Vagina (tissue), 2 donors: ENCODE measurements around the gene FHDC1. TPM values are rescaled to one million over a fixed set of nuclear protein-coding genes. Genes with fewer than 3 reads are reported as not detected.
A peak's percentile ranks its signal among the peaks of the same experiment; 100 is the strongest.

Source experiments
- DNase-seq, 2 donors: peaks; one replicate each; pipeline ENCODE4 v3.0.0-alpha.2; 2017; ENCODE audit errors: extremely low spot score in 2 of 2
- H3K27ac ChIP-seq: fragments of 200-600 bp; sonication (generic); one replicate; pipeline ENCODE4 v1.5.1; 2019
- H3K27me3 ChIP-seq: fragments of 200-600 bp; sonication (generic); one replicate; pipeline ENCODE4 v1.5.1; 2019
- H3K36me3 ChIP-seq, 2 donors: fragments of 200-600 bp; sonication (generic); one replicate each; pipeline ENCODE4 v1.5.1; 2017 to 2019
- H3K4me1 ChIP-seq: fragments of 200-600 bp; sonication (generic); one replicate; pipeline ENCODE4 v1.5.1; 2019
- H3K4me3 ChIP-seq, 2 donors: fragments of 200-600 bp; sonication (generic); 1 replicate in 1 of 2; 2 replicates in 1 of 2; pipeline ENCODE4 v1.5.1; 2016 to 2019
- H3K9me3 ChIP-seq: fragments of 200-600 bp; sonication (generic); one replicate; pipeline ENCODE4 v1.5.1; 2019
- CTCF ChIP-seq, 3 experiments: fragments of 450-650 bp in 2 of 3; fragments of 200-600 bp in 1 of 3; sonication (generic) in 1 of 3; IDR thresholded peaks; one replicate each; pipeline ENCODE4 v1.5.1; 2017 to 2019; ENCODE audit warnings: antibody characterized with exemption in 3 of 3, mild to moderate bottlenecking in 2 of 3, moderate library complexity in 2 of 3
- POLR2A ChIP-seq, 2 donors: fragments of 450-650 bp; IDR thresholded peaks; one replicate each; pipeline ENCODE4 v1.6.1; 2017; ENCODE audit warnings: antibody characterized with exemption in 2 of 2, mild to moderate bottlenecking in 2 of 2, moderate library complexity in 2 of 2
- POLR2AphosphoS5 ChIP-seq, 2 donors: sonication (generic); formaldehyde crosslinking; IDR thresholded peaks; one replicate each; pipeline ENCODE4 v1.9.0; 2017; ENCODE audit warnings: antibody characterized with exemption in 2 of 2, mild to moderate bottlenecking in 2 of 2, low read depth in 1 of 2; ENCODE audit not compliant: insufficient read depth in 1 of 2
- intact Hi-C: fragments of 100-400 bp; cut with DNase I; formaldehyde crosslinking; loops from one replicate; pipeline ENCODE4 v1.15.1; 2023
- total RNA-seq: library from RNA; depleted of rRNA; stranded (reverse); fragments of >200 nt; gene quantifications from one replicate; pipeline ENCODE4 v1.2.3, GENCODE V29; 2016

The FHDC1 gene
- total RNA-seq, 1 donor from 2014 or later = 6.4 TPM

GRCh38 chr4:152943672-152944071 is 7.5 kb downstream of the FHDC1 start:
- Histone ChIP-seq H3K9me3 (no peaks in the 10 kb centered on the region), H3K4me3 (no peak overlapping the region), H3K27me3 (no peaks in the 10 kb centered on the region), H3K36me3 (no peaks in the 10 kb centered on the region), H3K27ac (peak overlapping the region; percentile 62), H3K4me1 (peaks cover 33% of the 10 kb centered on the region)
- DNase-seq = no peak
- no peak for TF ChIP-seq CTCF (IDR thresholded peaks at IDR 0.05)
- no peak for TF ChIP-seq POLR2A (IDR thresholded peaks at IDR 0.05)
- TF ChIP-seq POLR2AphosphoS5 (IDR thresholded peaks at IDR 0.05; ENCODE audit: insufficient read depth in 1 of 2, low read depth in 1 of 2) = no peak
- intact Hi-C loops = no loop called here

DNA sequence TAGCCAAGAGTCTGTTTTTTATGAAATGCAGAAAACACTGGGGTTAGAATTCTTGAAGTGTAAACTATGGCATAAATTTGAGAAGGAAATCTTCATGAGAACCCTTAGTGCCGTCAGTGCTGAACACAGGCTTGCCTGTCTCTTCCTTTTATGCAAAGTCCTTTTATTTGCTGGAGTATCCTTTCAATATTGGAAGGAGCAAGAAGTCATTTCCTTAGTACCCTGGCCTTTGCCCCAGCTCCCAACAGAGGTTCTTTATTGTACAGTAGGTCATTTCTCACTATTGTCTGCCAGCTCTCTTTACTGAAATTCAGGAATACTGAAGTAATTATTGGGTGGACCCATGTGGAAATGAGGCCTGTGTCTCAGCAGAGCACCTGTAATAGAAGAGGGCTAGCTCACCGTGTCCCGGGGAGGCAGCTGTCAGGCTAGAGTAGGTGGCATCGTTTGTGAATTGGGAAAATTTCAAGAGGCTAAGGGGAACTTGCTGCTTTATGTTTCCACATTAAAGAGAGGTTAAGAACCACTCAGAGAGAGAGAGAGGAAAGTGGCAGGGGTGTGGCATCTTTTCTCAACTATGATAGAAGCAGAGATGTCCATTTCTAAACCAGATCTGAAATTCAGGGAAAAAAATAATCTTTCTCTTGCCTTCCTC is 8.7 kb downstream of the FHDC1 start:
- peak in 1 of 2 donors; percentile 58 for DNase-seq
- intact Hi-C loops = no loop called here
- Histone ChIP-seq H3K9me3 (no peaks in the 10 kb centered on the region), H3K4me3 (no peak overlapping the region), H3K27ac (peak overlapping the region; percentile 39), H3K36me3 (no peaks in the 10 kb centered on the region), H3K27me3 (no peaks in the 10 kb centered on the region), H3K4me1 (peaks cover 24% of the 10 kb centered on the region)
- TF ChIP-seq CTCF (IDR thresholded peaks at IDR 0.05) (no peak), POLR2AphosphoS5 (IDR thresholded peaks at IDR 0.05; ENCODE audit: insufficient read depth in 1 of 2, low read depth in 1 of 2) (no peak), POLR2A (IDR thresholded peaks at IDR 0.05) (no peak)

DNA sequence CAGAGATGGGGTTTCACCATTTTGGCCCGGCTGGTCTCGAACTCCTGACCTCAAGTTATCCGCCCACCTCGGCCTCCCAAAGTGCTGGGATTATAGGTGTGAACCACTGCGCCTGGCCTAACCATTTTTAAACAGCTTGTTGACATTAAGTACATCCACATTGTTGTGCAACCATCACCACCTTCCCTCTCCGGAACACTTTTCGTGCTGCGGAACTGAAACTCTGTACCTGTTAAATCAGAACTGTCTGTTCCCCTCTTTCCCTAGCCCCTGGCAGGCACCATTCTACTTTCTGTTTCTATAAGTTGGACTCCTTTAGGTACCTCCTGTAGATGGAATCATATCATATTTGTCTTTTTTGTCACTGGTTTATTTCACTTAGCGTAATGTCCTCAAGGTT is 9.5 kb downstream of the FHDC1 start:
- H3K27ac ChIP-seq = no peak overlapping the region
- no peaks in the 10 kb centered on the region for H3K36me3 ChIP-seq

GRCh38 chr4:152946446-152946845 is 10.3 kb downstream of the FHDC1 start:
- Histone ChIP-seq H3K4me3 (no peak overlapping the region), H3K27me3 (no peaks in the 10 kb centered on the region), H3K27ac (no peak overlapping the region), H3K4me1 (peaks cover 20% of the 10 kb centered on the region), H3K9me3 (no peaks in the 10 kb centered on the region), H3K36me3 (no peaks in the 10 kb centered on the region)
- DNase-seq = peak in 1 of 2 donors; percentile 22
- no peak for TF ChIP-seq POLR2A (IDR thresholded peaks at IDR 0.05)
- no peak for TF ChIP-seq POLR2AphosphoS5 (IDR thresholded peaks at IDR 0.05; ENCODE audit: insufficient read depth in 1 of 2, low read depth in 1 of 2)
- intact Hi-C loops = no loop called here

More for the DNA sequence above, 9.5 kb downstream of the FHDC1 start:
- peak in 1 of 2 donors; percentile 49 for DNase-seq
- peaks cover 20% of the 10 kb centered on the region for H3K4me1 ChIP-seq
- TF ChIP-seq POLR2AphosphoS5 (IDR thresholded peaks at IDR 0.05; ENCODE audit: insufficient read depth in 1 of 2, low read depth in 1 of 2) = no peak
- no peak for TF ChIP-seq CTCF (IDR thresholded peaks at IDR 0.05)
- TF ChIP-seq POLR2A (IDR thresholded peaks at IDR 0.05) = no peak
- no peaks in the 10 kb centered on the region for H3K9me3 ChIP-seq
- no peak overlapping the region for H3K4me3 ChIP-seq
- H3K27me3 ChIP-seq = no peaks in the 10 kb centered on the region
- intact Hi-C loops = no loop called here

- intact Hi-C loops = no loop called here
- H3K4me3 ChIP-seq = no peak overlapping the region
- no peak for TF ChIP-seq POLR2A (IDR thresholded peaks at IDR 0.05)
- no peak for TF ChIP-seq CTCF (IDR thresholded peaks at IDR 0.05)
- TF ChIP-seq POLR2AphosphoS5 (IDR thresholded peaks at IDR 0.05; ENCODE audit: insufficient read depth in 1 of 2, low read depth in 1 of 2) = no peak
- no peak overlapping the region for H3K27ac ChIP-seq
- no peaks in the 10 kb centered on the region for H3K9me3 ChIP-seq
- H3K4me1 ChIP-seq = peaks cover 20% of the 10 kb centered on the region
- H3K36me3 ChIP-seq = no peaks in the 10 kb centered on the region
- no peaks in the 10 kb centered on the region for H3K27me3 ChIP-seq
- DNase-seq = peak in 1 of 2 donors; percentile 37
These were observed 11.2 kb downstream of the FHDC1 start for GRCh38 chr4:152947311-152947710.
